ENCODE results near the gene PCK1.

Gene PCK1

DNA sequence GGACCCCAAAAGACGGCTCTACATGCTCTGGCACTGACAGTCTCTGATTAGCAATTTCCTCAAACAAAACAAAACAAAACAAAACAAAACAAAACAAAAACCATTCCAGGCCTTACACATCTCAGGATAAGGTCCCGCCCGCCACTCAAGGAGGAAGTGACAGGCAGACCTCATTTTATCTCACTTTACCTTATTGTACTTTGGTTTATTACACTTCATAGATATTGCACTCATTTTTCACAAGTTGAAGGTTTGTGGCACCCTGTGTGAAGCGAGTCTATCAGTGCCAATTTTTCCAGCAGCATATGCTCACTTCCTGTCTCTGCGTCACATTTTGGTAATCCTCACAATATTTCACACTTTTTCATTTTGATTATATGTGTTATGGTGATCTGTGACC lies 44.1 kb downstream of the PCK1 start:
- no peak overlapping the region for H3K4me3 ChIP-seq (replicated peaks in 1 of 2; ENCODE audit: low read depth in 2 of 2, low read length in 2 of 2)
- DNase-seq (ENCODE audit: low read depth in 2 of 2) = no peak
- TF ChIP-seq, protein P1, sequence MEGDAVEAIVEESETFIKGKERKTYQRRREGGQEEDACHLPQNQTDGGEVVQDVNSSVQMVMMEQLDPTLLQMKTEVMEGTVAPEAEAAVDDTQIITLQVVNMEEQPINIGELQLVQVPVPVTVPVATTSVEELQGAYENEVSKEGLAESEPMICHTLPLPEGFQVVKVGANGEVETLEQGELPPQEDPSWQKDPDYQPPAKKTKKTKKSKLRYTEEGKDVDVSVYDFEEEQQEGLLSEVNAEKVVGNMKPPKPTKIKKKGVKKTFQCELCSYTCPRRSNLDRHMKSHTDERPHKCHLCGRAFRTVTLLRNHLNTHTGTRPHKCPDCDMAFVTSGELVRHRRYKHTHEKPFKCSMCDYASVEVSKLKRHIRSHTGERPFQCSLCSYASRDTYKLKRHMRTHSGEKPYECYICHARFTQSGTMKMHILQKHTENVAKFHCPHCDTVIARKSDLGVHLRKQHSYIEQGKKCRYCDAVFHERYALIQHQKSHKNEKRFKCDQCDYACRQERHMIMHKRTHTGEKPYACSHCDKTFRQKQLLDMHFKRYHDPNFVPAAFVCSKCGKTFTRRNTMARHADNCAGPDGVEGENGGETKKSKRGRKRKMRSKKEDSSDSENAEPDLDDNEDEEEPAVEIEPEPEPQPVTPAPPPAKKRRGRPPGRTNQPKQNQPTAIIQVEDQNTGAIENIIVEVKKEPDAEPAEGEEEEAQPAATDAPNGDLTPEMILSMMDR (IDR thresholded peaks at IDR 0.05; ENCODE audit: low read depth, low read length) = no peak

DNA sequence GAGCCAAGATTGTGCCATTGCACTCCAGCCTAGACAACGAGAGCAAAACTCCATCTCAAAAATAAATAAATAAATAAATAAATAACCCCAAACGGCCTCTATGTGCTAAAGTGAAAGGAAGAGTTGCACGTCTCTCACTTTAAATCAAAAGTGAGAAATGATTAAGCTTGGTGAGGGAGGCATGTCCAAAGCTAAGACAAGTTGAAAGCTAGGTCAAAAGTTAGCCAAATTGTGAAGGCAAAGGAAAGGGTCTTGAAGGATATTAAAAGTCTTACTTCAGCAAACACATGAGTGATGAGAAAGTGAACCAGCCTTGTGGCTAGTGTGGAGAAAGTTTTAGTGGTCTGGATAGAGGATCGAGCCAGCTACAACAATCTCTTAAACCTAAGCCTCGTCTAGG lies 45.0 kb downstream of the PCK1 start:
- no peak overlapping the region for H3K4me3 ChIP-seq (replicated peaks in 1 of 2; ENCODE audit: low read depth in 2 of 2, low read length in 2 of 2)
- TF ChIP-seq, protein P1 (IDR thresholded peaks at IDR 0.05; ENCODE audit: low read depth, low read length) = no peak
- DNase-seq (ENCODE audit: low read depth in 2 of 2) = no peak

DNA sequence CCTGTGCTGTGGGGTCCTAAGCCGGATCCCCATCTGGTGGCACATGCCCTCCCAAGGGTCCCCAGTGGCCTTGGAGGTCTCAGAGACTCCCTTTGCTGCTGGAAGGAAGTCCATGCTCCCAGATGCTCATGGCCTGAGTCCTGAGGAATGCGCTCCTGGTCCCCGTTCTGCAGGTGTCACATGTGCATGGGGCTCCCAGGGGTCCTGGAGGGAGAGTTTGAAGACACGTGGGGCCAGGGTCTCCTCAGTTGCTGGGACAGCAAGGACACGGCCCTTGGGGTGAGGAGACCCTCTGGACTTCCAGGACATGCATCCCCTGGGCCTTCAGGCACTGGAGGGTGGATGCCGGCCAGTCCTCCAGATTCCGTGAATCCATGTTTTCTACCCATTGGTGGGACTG lies 47.6 kb downstream of the PCK1 start:
- H3K4me3 ChIP-seq (replicated peaks in 1 of 2; ENCODE audit: low read depth in 2 of 2, low read length in 2 of 2) = no peak overlapping the region
- TF ChIP-seq, protein P1 (IDR thresholded peaks at IDR 0.05; ENCODE audit: low read depth, low read length) = no peak
- DNase-seq (ENCODE audit: low read depth in 2 of 2) = no peak

DNA sequence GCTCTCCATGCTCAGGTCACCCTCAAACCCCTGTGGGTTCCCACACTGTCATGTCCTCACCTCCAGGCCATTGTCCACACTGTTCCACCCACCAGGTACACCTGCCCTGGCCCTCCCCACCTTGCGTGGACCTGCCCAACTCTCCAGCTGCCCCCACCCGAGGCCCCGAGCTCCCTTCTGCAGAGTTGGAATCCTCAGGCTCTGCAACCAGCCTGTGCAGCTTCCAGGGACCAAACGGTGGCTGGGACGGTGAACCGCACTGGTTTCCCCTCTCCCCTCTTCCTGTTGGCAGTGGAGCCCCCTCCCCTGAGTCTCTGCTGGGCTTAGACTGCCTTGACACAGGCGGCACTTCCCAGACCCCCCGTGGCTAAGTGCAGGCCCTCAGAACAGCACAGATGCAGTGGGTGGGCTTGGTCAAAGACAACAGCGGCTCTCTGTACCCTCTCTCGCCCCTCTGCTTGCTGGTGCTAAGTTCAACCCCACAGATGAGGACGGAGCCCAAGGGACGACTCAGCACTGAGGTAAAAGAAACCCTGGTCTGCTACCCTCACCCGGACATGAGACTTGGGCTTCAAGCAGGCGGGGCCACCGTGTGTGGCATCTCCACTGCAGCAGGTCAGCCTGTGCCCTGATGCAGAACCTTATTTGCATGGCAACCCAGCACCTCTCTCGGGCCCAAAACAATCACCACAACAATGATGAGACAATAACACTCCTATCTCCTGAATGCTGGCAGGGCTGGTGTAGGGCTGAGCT lies 48.4 kb downstream of the PCK1 start:
- TF ChIP-seq, protein P1 (IDR thresholded peaks at IDR 0.05; ENCODE audit: low read depth, low read length) = no peak
- H3K4me3 ChIP-seq (replicated peaks in 1 of 2; ENCODE audit: low read depth in 2 of 2, low read length in 2 of 2) = no peak overlapping the region
- no peak for DNase-seq (ENCODE audit: low read depth in 2 of 2)

DNA sequence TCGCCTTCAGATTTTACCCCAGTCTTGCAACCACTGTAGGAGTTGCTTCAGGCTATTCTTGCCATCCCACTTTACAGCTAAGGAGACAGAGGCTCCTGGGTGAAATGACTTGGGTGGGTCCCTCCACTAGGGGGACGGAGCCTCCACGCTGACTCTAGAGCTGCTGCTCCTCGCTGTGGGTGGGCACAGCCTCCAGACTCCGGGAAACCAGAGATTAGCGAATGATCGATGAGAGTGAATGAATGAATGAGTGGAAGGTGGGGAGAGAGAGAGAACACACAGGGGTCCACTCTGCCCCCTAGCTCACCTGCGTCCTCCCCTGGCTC lies 48.9 kb downstream of the PCK1 start:
- DNase-seq (ENCODE audit: low read depth in 2 of 2) = no peak
- no peak overlapping the region for H3K4me3 ChIP-seq (replicated peaks in 1 of 2; ENCODE audit: low read depth in 2 of 2, low read length in 2 of 2)
- TF ChIP-seq, protein P1 (IDR thresholded peaks at IDR 0.05; ENCODE audit: low read depth, low read length) = no peak

DNA sequence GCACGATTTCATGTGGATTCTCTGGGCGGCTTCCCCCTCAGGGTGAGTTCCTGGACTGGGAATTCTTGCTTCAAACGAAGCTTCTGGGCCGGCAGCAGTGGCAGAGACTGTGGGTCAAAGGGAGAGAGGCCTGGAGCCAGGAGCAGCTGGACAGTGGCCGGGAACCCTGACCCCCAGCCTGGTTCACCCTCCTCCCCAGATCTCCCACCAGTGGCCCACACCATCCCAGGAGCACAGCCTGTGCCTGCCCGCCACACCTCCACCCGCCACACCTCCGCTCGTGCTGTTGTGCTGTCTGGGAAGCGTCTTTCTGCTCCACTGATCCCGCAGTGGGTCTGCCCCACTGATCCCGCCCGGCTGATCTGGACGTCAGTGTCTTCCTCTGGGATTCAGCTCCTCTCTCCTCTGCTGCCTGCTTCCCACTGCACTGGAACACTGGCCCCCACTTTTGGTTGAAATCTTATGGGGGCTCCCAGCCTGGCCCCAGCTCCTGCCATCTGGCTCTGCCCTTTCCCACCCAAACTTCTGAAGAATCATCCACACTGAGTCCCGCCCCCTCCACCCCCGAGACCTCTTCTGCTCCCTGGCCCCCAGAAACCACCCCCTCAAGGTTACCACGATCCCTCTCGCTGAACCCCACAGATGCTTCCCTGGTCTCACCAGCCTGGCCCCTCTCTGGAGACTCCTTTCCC lies 49.5 kb downstream of the PCK1 start:
- no peak for DNase-seq (ENCODE audit: low read depth in 2 of 2)
- no peak overlapping the region for H3K4me3 ChIP-seq (replicated peaks in 1 of 2; ENCODE audit: low read depth in 2 of 2, low read length in 2 of 2)
- TF ChIP-seq, protein P1 (IDR thresholded peaks at IDR 0.05; ENCODE audit: low read depth, low read length) = no peak

Measured in cardiac fibroblast (primary cell).